Measurements from ENCODE around the gene KCNQ2. TPM values are rescaled to one million over a fixed set of nuclear protein-coding genes. Genes with fewer than 3 reads are reported as not detected.

KCNQ2 gene
- total and polyA plus RNA-seq, 9 donors, result not detected

DNA sequence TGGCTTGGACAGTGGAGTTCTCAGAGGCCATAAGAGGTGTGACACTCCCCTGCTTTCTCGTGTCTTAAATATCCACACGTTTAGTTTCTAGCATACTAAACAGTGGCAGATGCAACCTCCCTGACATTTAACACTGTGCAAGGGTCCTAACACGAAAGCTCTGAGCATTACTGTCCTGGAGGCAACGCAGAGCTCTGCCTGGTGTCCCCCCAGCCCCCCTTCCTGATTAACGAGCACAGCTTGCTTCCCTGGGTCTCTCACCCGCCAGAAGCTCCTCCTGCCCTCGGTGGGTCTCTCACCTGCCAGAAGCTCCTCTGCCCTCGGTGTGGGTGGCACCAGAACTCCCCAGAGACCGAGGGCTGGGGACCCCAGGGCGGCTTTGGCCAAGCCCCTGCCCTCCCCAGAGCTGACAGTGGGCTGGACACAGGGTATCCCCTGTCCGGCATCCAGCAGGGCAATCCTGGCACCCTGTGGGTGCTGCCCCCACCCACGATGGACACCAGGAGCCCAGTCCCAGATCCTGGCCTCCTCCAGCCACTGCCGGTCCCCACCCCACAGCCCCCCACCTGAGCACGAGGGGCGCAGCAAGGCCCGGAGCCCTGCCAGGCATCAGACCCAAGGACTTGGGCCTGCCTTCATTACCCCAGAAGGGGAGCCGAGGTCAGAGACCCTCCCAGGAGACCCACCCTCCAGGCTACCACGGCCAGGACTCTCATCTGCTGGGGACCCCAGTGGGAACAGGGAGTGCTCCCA, 12.4 kb upstream of the KCNQ2 start:
- intact Hi-C loops (cut with DNase I), result no loop called here
- H3K36me3 ChIP-seq, result no peaks in the 10 kb centered on the region
- DNase-seq, result no peak
- 41 to 44% (median 41%) methylated on average over 15 to 18 of the region's 18 CpGs for WGBS, 3 donors
- TF ChIP-seq POLR2A (IDR thresholded peaks at IDR 0.05) (no peak), EP300 (IDR thresholded peaks at IDR 0.05) (no peak), CTCF (IDR thresholded peaks at IDR 0.05) (no peak)
- H3K4me1 ChIP-seq (ENCODE audit: insufficient read depth), result no peaks in the 10 kb centered on the region
- no peaks in the 10 kb centered on the region for H3K27me3 ChIP-seq
- H3K4me3 ChIP-seq, result no peak overlapping the region
- H3K27ac ChIP-seq, result no peak overlapping the region
- H3K9me3 ChIP-seq, result peaks cover 0 to 5% of the 10 kb centered on the region in 2 donors

DNA sequence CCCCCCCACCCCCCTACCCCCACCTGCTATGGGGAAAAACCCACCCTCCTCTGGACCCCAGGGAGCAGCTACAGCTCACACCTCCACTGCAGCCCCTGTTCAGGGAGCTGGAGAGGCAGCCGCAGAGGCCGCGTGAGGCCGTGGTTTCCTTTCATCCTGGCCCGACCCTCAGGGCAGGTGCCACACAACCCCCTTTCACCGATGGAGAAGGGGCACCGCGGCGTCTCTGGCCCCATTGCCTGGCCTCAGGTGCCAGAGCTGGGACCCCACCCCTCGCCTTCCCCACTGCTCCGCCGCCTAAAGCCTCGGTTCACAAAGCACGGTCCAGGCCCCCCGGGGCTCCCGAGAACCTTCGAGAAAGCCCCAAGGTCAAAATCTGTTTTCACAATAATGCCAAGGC, 11.8 kb upstream of the KCNQ2 start:
- DNase-seq, result no peak
- TF ChIP-seq EP300 (IDR thresholded peaks at IDR 0.05), result no peak
- TF ChIP-seq POLR2A (IDR thresholded peaks at IDR 0.05), result no peak
- no peak for TF ChIP-seq CTCF (IDR thresholded peaks at IDR 0.05)
- Histone ChIP-seq H3K9me3 (peaks cover 0 to 5% of the 10 kb centered on the region in 2 donors), H3K4me3 (no peak overlapping the region), H3K36me3 (no peaks in the 10 kb centered on the region), H3K4me1 (ENCODE audit: insufficient read depth) (no peaks in the 10 kb centered on the region), H3K27ac (no peak overlapping the region), H3K27me3 (no peaks in the 10 kb centered on the region)
- WGBS, 3 donors, result 33 to 58% (median 41%) methylated on average over 17 of the region's 17 CpGs
- intact Hi-C loops (cut with DNase I), result no loop called here

DNA sequence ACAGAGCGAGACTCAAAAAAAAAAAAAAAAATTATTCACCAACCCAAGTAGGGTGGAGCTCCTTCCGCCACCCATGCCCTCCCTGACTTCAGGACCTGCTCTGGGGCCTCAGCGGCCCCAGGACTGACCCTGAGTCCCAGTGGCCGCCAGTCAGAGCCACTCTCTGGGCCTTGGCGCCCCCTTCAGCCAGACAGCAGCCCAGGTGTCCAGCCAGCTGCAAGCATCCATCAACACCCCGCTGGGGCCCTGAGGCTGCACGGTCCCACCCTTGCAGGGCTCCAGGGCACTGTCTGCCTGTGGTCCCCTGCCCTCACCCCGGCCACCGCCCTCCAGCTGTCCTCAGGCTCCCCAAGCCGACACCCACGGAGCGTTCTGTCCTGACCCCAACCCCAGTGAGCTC, 11.4 kb upstream of the KCNQ2 start:
- intact Hi-C loops (cut with DNase I), result no loop called here
- TF ChIP-seq EP300 (IDR thresholded peaks at IDR 0.05) (no peak), CTCF (IDR thresholded peaks at IDR 0.05) (no peak), POLR2A (IDR thresholded peaks at IDR 0.05) (no peak)
- WGBS, 3 donors, result 56 to 74% (median 58%) methylated on average over 10 to 12 of the region's 12 CpGs
- Histone ChIP-seq H3K36me3 (no peaks in the 10 kb centered on the region), H3K4me3 (no peak overlapping the region), H3K4me1 (ENCODE audit: insufficient read depth) (no peaks in the 10 kb centered on the region), H3K27me3 (no peaks in the 10 kb centered on the region), H3K9me3 (peaks cover 0 to 5% of the 10 kb centered on the region in 2 donors), H3K27ac (no peak overlapping the region)
- no peak for DNase-seq

DNA sequence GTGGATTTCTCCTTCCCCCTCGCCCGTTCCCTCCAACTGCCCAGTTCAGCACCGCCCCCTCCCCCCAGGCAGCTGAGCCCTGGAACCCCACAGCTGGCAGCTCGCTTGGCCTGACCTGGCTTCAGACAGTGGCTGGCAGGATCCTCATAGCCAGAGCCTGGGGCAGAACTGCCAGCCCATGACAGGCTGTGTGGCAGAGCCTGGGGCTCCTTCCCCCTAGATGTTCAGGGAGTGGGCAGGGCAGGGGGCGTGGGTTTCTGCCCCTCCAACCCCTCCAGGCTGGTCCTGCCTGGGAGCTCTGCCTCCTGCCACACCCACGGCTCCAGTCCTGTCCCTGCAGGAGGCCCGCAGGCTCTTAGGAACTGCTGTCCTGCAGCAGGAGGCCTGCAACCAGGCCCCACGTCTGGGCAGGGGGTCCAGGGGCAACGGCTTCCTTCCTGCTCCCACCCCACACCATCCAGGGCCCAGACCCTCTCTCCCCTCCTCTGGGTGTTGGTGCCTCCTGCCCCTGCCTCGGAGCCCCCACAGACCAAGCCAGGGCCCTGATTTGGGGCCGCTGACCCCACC, 9.6 kb upstream of the KCNQ2 start:
- no peaks in the 10 kb centered on the region for H3K4me1 ChIP-seq (ENCODE audit: insufficient read depth)
- H3K27ac ChIP-seq, result no peak overlapping the region
- H3K9me3 ChIP-seq, result peaks cover 0 to 5% of the 10 kb centered on the region in 2 donors
- whole genome bisulfite sequencing, 3 donors, result 31 to 41% (median 37%) methylated on average over 10 to 11 of the region's 11 CpGs
- H3K27me3 ChIP-seq, result no peaks in the 10 kb centered on the region
- intact Hi-C loops (cut with DNase I), result no loop called here
- no peak for DNase-seq
- no peak overlapping the region for H3K4me3 ChIP-seq
- TF ChIP-seq POLR2A (IDR thresholded peaks at IDR 0.05) (no peak), EP300 (IDR thresholded peaks at IDR 0.05) (no peak), CTCF (IDR thresholded peaks at IDR 0.05) (no peak)
- H3K36me3 ChIP-seq, result no peaks in the 10 kb centered on the region

All from ovary (tissue), 9 donors.